Loucy (cell line): ENCODE data around the gene SPAG17.

Experiments used
- H2AFZ ChIP-seq: fragments of 200-600 bp; sonication (generic); 2 replicates; pipeline ENCODE4 v1.6.0; 2016; ENCODE audit warnings: antibody characterized with exemption, mild to moderate bottlenecking, low read length, moderate library complexity
- H3F3A ChIP-seq: fragments of 200-600 bp; 2 replicates; pipeline ENCODE4 v1.6.0; 2016; ENCODE audit warnings: antibody characterized with exemption, low read depth, mild to moderate bottlenecking
- H3K27me3 ChIP-seq: fragments of 200-600 bp; sonication (generic); 2 replicates; pipeline ENCODE4 v1.6.1; 2014; ENCODE audit warnings: low read length, mild to moderate bottlenecking; ENCODE audit not compliant: insufficient read depth, poor library complexity, severe bottlenecking
- H3K36me3 ChIP-seq: fragments of 200-600 bp; sonication (generic); 2 replicates; pipeline ENCODE4 v1.6.1; 2016; ENCODE audit warnings: low read length; ENCODE audit not compliant: insufficient read depth
- H3K4me1 ChIP-seq: fragments of 200-600 bp; sonication (generic); 2 replicates; pipeline ENCODE4 v1.5.1; 2014; ENCODE audit warnings: low read length, mild to moderate bottlenecking; ENCODE audit not compliant: insufficient read depth, poor library complexity, severe bottlenecking
- H3K4me2 ChIP-seq: fragments of 200-600 bp; sonication (generic); 2 replicates; pipeline ENCODE4 v1.6.0; 2014; ENCODE audit warnings: antibody characterized with exemption, low read length, low read depth, mild to moderate bottlenecking; ENCODE audit not compliant: poor library complexity, severe bottlenecking
- H3K4me3 ChIP-seq: fragments of 200-600 bp; sonication (generic); 2 replicates; pipeline ENCODE4 v1.5.1; 2014; ENCODE audit warnings: low read length, mild to moderate bottlenecking, mixed read lengths; ENCODE audit not compliant: poor library complexity, severe bottlenecking
- H3K79me2 ChIP-seq: fragments of 200-600 bp; sonication (generic); 2 replicates; pipeline ENCODE4 v1.6.1; 2014; ENCODE audit warnings: low read length; ENCODE audit not compliant: insufficient read depth
- H3K9ac ChIP-seq: fragments of 200-600 bp; sonication (generic); 2 replicates; pipeline ENCODE4 v1.6.0; 2014; ENCODE audit warnings: mild to moderate bottlenecking, low read depth, low read length, moderate library complexity; ENCODE audit not compliant: poor library complexity, severe bottlenecking
- H3K9me2 ChIP-seq: fragments of 200-600 bp; sonication (generic); replicated peaks from 2 replicates; pipeline ENCODE4 v1.6.1; 2016; ENCODE audit warnings: low read depth, low read length, mixed read lengths
- H3K9me3 ChIP-seq: fragments of 200-600 bp; sonication (generic); 2 replicates; pipeline ENCODE4 v1.6.1; 2014; ENCODE audit warnings: mild to moderate bottlenecking, antibody characterized with exemption, low read length, low read depth; ENCODE audit not compliant: insufficient read depth
- H4K20me1 ChIP-seq: fragments of 200-600 bp; sonication (generic); 2 replicates; pipeline ENCODE4 v1.6.0; 2014; ENCODE audit warnings: antibody characterized with exemption, low read length, mild to moderate bottlenecking; ENCODE audit not compliant: insufficient read depth, poor library complexity, severe bottlenecking
- EZH2phosphoT487 ChIP-seq: fragments of 200-600 bp; IDR thresholded peaks from 2 replicates; pipeline ENCODE4 v1.6.1; 2018; ENCODE audit warnings: antibody characterized with exemption, mild to moderate bottlenecking, moderate library complexity, borderline replicate concordance
- TF ChIP-seq, protein P1 (sequence below): fragments of 200-600 bp; sonication (generic); conservative IDR thresholded peaks from 2 replicates; pipeline ENCODE4 v1.5.1; 2014; ENCODE audit warnings: mild to moderate bottlenecking, antibody characterized with exemption, low read length

SPAG17 gene

GRCh38 chr1:117976381-117976780 is 208.6 kb downstream of the SPAG17 start:
- TF ChIP-seq EZH2phosphoT487, result no peak
- TF ChIP-seq, protein P1, sequence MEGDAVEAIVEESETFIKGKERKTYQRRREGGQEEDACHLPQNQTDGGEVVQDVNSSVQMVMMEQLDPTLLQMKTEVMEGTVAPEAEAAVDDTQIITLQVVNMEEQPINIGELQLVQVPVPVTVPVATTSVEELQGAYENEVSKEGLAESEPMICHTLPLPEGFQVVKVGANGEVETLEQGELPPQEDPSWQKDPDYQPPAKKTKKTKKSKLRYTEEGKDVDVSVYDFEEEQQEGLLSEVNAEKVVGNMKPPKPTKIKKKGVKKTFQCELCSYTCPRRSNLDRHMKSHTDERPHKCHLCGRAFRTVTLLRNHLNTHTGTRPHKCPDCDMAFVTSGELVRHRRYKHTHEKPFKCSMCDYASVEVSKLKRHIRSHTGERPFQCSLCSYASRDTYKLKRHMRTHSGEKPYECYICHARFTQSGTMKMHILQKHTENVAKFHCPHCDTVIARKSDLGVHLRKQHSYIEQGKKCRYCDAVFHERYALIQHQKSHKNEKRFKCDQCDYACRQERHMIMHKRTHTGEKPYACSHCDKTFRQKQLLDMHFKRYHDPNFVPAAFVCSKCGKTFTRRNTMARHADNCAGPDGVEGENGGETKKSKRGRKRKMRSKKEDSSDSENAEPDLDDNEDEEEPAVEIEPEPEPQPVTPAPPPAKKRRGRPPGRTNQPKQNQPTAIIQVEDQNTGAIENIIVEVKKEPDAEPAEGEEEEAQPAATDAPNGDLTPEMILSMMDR, result no peak
- H3K4me3 ChIP-seq, result no peak overlapping the region
- no peaks in the 10 kb centered on the region for H3K79me2 ChIP-seq
- H3K36me3 ChIP-seq, result no peaks in the 10 kb centered on the region
- no peak overlapping the region for H3K4me2 ChIP-seq
- H2AFZ ChIP-seq, result no peak overlapping the region
- no peaks in the 10 kb centered on the region for H3K9me2 ChIP-seq
- H3K4me1 ChIP-seq, result no peaks in the 10 kb centered on the region
- no peak overlapping the region for H3K9ac ChIP-seq
- no peaks in the 10 kb centered on the region for H3F3A ChIP-seq
- no peaks in the 10 kb centered on the region for H3K27me3 ChIP-seq
- no peaks in the 10 kb centered on the region for H4K20me1 ChIP-seq
- H3K9me3 ChIP-seq, result no peaks in the 10 kb centered on the region

DNA sequence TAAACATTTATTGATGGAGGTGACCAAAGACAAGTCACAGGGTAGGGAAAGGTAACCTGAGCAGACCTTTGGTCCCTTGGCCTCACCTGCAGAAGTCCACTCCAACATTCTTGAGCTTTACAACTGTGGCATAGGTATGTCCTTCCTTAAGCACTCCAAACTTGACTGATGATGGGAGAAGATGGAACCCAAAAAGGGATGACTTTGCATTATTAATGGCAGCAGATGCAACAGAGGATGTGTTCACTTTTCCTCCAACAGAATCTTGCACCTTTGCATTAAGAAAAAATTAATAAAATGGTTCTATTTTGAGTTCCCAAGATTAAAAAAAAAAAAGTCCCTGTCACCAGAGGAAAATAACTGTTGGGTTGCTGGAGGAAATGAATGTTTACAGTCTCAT is 213.3 kb downstream of the SPAG17 start:
- H3K4me1 ChIP-seq, result no peaks in the 10 kb centered on the region
- H4K20me1 ChIP-seq, result no peaks in the 10 kb centered on the region
- H3K9me3 ChIP-seq, result no peaks in the 10 kb centered on the region
- no peaks in the 10 kb centered on the region for H3K27me3 ChIP-seq
- no peak overlapping the region for H3K9ac ChIP-seq
- H3K36me3 ChIP-seq, result no peaks in the 10 kb centered on the region
- H3F3A ChIP-seq, result no peaks in the 10 kb centered on the region
- no peaks in the 10 kb centered on the region for H3K79me2 ChIP-seq
- TF ChIP-seq, protein P1, result no peak
- TF ChIP-seq EZH2phosphoT487, result no peak
- no peak overlapping the region for H3K4me3 ChIP-seq
- no peak overlapping the region for H2AFZ ChIP-seq
- H3K9me2 ChIP-seq, result no peaks in the 10 kb centered on the region
- no peak overlapping the region for H3K4me2 ChIP-seq

DNA sequence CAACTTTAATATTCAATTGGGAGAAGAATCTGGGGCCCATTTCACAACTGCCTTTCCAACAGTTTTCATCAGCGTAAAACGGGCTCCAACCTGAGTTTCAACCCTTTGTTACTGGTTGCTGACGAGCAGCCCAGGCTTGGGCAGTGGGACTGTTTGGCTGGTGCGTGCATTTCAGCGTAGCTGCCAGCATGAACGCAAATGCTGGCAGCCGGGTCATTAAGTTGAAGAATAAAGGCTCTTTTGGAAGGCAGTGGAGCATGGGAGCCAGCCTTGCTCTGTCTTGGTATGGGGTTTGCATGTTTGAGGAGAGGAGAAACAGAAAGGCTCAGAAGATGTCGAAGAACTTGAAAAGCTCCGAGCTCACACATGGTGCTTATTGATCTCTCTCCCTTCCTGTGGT is 214.8 kb downstream of the SPAG17 start:
- Histone ChIP-seq H3K27me3 (no peaks in the 10 kb centered on the region), H3K9ac (no peak overlapping the region), H3K4me2 (no peak overlapping the region), H3K36me3 (no peaks in the 10 kb centered on the region), H2AFZ (no peak overlapping the region), H3K4me1 (no peaks in the 10 kb centered on the region), H3F3A (no peaks in the 10 kb centered on the region), H3K9me2 (no peaks in the 10 kb centered on the region), H3K79me2 (no peaks in the 10 kb centered on the region), H4K20me1 (no peaks in the 10 kb centered on the region), H3K9me3 (no peaks in the 10 kb centered on the region), H3K4me3 (no peak overlapping the region)
- TF ChIP-seq, protein P1, result no peak
- no peak for TF ChIP-seq EZH2phosphoT487
